ENCODE measurements around the gene LINGO1.
A peak's percentile ranks its signal among the peaks of the same experiment; 100 is the strongest.

The LINGO1 gene

DNA sequence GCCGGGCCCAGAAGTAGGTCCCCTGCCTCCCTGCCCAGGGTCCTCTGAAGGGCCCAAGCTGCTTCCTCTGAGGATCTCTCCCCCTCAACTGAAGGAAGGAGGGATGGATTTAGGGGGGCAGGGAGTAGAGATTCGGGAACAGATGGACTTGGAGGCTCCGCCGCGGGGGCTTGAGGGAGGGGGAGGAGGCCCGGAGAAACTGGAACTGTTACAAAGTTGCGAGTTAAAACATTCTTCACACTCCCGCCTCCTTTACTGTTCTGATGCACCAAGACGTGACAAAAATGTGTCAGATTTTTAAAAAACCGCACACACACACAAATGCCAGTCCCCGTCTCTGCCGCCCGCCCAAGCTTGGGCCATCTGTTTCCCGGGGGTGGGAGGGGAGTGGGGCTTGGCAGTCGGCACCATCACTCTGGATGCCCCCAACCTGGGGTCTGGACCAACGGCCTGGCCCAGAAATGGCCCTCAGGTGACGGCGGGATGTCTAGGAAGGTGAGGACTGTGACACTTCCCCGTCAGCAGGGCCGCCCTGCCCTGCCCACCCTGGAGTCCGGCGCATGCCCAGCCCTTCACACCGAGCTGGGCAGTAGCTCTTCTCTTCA lies 25.0 kb upstream of the LINGO1 start:
- no peak for DNase-seq (ENCODE audit: low read depth in 2 of 3, low spot score in 2 of 3)

GRCh38 chr15:77656294-77656693 lies 23.6 kb upstream of the LINGO1 start:
- DNase-seq (ENCODE audit: low read depth in 2 of 3, low spot score in 2 of 3), result no peak

- no peak for DNase-seq (ENCODE audit: low read depth in 2 of 3, low spot score in 2 of 3)
These were observed 22.3 kb upstream of the LINGO1 start for GRCh38 chr15:77654975-77655374.

GRCh38 chr15:77653832-77654480 lies 21.2 kb upstream of the LINGO1 start:
- no peak for DNase-seq (ENCODE audit: low read depth in 2 of 3, low spot score in 2 of 3)

DNA sequence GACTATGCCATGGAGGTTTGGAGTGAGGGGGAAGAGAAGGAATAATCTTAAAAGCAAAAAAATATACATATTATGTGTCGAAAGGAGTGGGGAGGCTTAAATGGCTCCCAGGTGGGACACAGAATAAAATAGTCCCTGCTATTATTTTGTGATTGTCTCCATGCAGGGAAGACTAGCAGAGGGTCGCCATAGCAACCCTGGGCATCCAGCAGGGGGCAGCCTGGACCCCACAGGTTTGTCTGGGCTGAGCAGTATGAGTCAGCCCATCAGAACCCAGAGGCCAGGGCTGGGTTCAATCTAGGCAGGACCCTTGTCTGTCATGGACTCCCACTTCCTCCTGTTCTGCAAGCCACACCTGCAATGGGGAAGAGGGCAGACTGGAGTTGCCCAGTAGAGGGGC lies 17.6 kb upstream of the LINGO1 start:
- no peak for DNase-seq (ENCODE audit: low read depth in 2 of 3, low spot score in 2 of 3)

- no peak for DNase-seq (ENCODE audit: low read depth in 2 of 3, low spot score in 2 of 3)
These were observed 16.9 kb upstream of the LINGO1 start for GRCh38 chr15:77649610-77650009.

GRCh38 chr15:77649017-77649416 lies 16.3 kb upstream of the LINGO1 start:
- no peak for DNase-seq (ENCODE audit: low read depth in 2 of 3, low spot score in 2 of 3)

- DNase-seq (ENCODE audit: low read depth in 2 of 3, low spot score in 2 of 3), result no peak
These were observed 15.2 kb upstream of the LINGO1 start for GRCh38 chr15:77647961-77648360.

DNA sequence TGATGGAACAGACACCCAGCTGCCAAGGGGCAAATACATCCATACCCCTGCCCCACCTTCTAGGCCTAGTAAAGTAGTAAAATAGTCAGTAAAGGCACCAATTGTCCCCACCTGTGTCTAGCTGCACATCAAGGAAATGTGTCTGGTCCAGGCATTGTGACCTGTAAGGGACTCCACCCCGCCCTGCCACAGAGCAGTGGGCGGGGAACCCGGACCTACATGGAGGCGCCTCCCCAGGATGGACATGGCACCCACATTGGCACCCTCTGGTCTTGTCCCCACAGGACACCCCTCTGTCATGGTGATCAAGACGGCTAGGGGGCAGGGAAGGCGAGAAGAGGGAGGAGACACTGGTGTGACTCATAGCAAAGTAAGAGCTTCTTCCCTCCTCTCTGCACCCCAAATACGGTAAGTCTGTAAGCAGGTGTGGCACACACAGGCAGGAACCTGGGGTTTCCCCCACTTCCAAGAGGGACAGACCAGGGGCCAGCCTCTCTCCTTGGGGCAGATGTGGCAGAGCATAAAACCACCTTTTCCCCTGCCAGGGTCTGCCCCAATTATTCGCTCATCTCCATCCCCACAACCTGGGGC lies 13.5 kb upstream of the LINGO1 start:
- DNase-seq (ENCODE audit: low read depth in 2 of 3, low spot score in 2 of 3), result no peak

DNA sequence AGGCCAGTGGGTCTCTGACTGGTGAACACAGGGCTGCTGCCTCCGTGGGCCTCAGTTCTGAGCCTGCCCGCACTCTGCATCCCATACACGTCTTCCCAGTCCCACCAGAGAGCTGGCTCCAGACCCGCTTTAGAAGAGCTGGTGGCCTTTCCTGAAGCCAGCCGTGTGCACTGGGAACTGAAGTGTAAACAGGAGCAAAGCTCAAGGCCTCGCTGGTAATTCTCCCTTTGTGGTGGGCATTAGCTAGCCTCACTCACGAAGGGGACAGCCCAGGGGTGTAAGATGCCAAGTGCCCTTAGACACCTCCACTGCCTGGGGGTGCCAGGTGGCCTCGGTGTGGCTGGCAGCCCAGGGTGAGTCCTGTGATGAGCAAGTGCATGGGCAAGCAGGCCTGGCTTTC lies 12.9 kb upstream of the LINGO1 start:
- no peak for DNase-seq (ENCODE audit: low read depth in 2 of 3, low spot score in 2 of 3)

GRCh38 chr15:77644543-77645247 lies 12.0 kb upstream of the LINGO1 start:
- no peak for DNase-seq (ENCODE audit: low read depth in 2 of 3, low spot score in 2 of 3)

- no peak for DNase-seq (ENCODE audit: low read depth in 2 of 3, low spot score in 2 of 3)
These were observed 11.1 kb upstream of the LINGO1 start for GRCh38 chr15:77643764-77644163.

- no peak for DNase-seq (ENCODE audit: low read depth in 2 of 3, low spot score in 2 of 3)
These were observed 10.2 kb upstream of the LINGO1 start for GRCh38 chr15:77642793-77643430.

GRCh38 chr15:77641999-77642398 lies 9.3 kb upstream of the LINGO1 start:
- DNase-seq (ENCODE audit: low read depth in 2 of 3, low spot score in 2 of 3), result no peak

GRCh38 chr15:77640615-77641014 lies 7.9 kb upstream of the LINGO1 start:
- DNase-seq (ENCODE audit: low read depth in 2 of 3, low spot score in 2 of 3), result no peak

DNA sequence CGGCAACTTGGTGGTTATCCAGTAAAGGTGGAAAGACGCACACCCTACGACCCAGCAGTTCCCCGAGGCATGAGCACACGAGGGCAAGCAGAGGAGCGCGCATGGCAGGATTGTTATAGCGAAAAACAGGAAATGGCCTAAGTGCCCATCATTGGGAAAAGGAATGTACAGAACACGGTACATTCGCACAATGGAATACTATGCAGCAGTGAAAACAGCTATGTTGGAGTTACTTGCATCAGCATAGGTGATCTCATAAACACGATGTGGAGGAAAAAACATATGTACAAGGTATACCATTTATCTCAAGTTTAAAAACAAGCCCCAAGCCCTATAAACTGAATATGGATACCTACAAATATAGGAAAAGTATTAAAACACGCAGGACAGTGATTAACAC lies 6.7 kb upstream of the LINGO1 start:
- no peak for DNase-seq (ENCODE audit: low read depth in 2 of 3, low spot score in 2 of 3)

- no peak for DNase-seq (ENCODE audit: low read depth in 2 of 3, low spot score in 2 of 3)
These were observed 5.4 kb upstream of the LINGO1 start for GRCh38 chr15:77637851-77638692.

GRCh38 chr15:77636209-77636608 lies 3.5 kb upstream of the LINGO1 start:
- no peak for DNase-seq (ENCODE audit: low read depth in 2 of 3, low spot score in 2 of 3)

- DNase-seq (ENCODE audit: low read depth in 2 of 3, low spot score in 2 of 3), result peak; percentile 29 to 54 (median 37)
These were observed 1.7 kb upstream of the LINGO1 start for GRCh38 chr15:77634266-77634962.

DNA sequence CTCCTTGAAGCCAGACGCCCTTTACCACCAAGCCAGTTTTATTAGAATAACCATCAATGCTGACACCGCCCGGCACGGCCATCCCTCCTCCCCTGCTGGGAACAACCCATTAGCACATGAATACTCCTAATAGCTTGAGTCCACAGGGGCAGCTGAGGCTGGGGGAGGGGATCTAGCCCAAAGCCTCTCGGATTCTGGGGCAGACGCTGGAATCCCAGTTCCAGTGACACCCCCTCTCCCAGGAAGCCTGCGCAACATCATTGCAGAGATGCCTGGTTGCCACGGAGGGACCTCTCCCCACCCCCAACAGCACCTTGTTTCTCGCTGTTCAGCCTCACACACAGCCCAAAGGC lies 1.2 kb upstream of the LINGO1 start:
- no peak for DNase-seq (ENCODE audit: low read depth in 2 of 3, low spot score in 2 of 3)

All from activated CD8-positive, alpha-beta memory T cell treated with anti-CD3 and anti-CD28 coated beads for 48 hours (primary cell).